Common myeloid progenitor, CD34-positive (primary cell): Measurements from ENCODE around the gene LRRC3C.

Source experiments
- CTCF ChIA-PET: fragments of 350-600 bp; sonication (Branson Sonifier 250); formaldehyde crosslinking; loops from one replicate; lab custom pipeline; 2021; ENCODE audit warnings: antibody characterized with exemption; lab: Charles Lee
- POLR2A ChIA-PET: fragments of 350-600 bp; sonication (Branson Sonifier 250); formaldehyde crosslinking; loops from one replicate; lab custom pipeline; 2021; ENCODE audit warnings: antibody characterized with exemption; lab: Charles Lee
- DNase-seq, 3 donors: peaks; one replicate each; pipeline versions ENCODE4 v3.0.0 to v3.0.0-alpha.2; 2013
- H3K27ac ChIP-seq, 2 experiments: 1 replicate in 1 of 2; 2 replicates in 1 of 2; pipeline ENCODE4 v1.7.0; 2013; ENCODE audit warnings: inconsistent platforms in 2 of 2, low read length in 2 of 2, mild to moderate bottlenecking in 2 of 2, low read depth in 1 of 2, moderate library complexity in 1 of 2; ENCODE audit not compliant: severe bottlenecking in 2 of 2, insufficient read depth in 1 of 2, poor library complexity in 1 of 2
- H3K27me3 ChIP-seq, 5 experiments: replicated peaks in 2 of 5; 1 replicate in 3 of 5; 2 replicates in 2 of 5; pipeline versions ENCODE4 v1.6.1 to v1.7.0; 2013; ENCODE audit warnings: low read length in 4 of 5, mild to moderate bottlenecking in 2 of 5, moderate library complexity in 2 of 5, inconsistent platforms in 1 of 5; ENCODE audit not compliant: insufficient read depth in 5 of 5, control insufficient read depth in 4 of 5
- H3K36me3 ChIP-seq, 4 experiments: 1 replicate in 2 of 4; 2 replicates in 2 of 4; pipeline versions ENCODE4 v1.6.1 to v1.7.0; 2013; ENCODE audit warnings: low read length in 3 of 4, control low read depth in 1 of 4, mild to moderate bottlenecking in 1 of 4; ENCODE audit not compliant: control insufficient read depth in 4 of 4, insufficient read depth in 4 of 4
- H3K4me1 ChIP-seq, 4 experiments: 1 replicate in 3 of 4; 2 replicates in 1 of 4; pipeline versions ENCODE4 v1.6.1 to v1.7.1; 2013; ENCODE audit warnings: low read length in 3 of 4, mild to moderate bottlenecking in 3 of 4, control low read depth in 1 of 4, inconsistent platforms in 1 of 4, moderate library complexity in 1 of 4; ENCODE audit not compliant: control insufficient read depth in 4 of 4, insufficient read depth in 4 of 4; ENCODE audit errors: control extremely low read depth in 1 of 4
- H3K4me3 ChIP-seq, 7 experiments: 1 replicate in 4 of 7; 2 replicates in 3 of 7; pipeline versions ENCODE4 v1.5.1 to v1.7.0; 2013; ENCODE audit warnings: mild to moderate bottlenecking in 7 of 7, low read length in 6 of 7, moderate library complexity in 6 of 7, inconsistent platforms in 2 of 7, low read depth in 2 of 7, control low read depth in 1 of 7; ENCODE audit not compliant: insufficient read depth in 4 of 7, control insufficient read depth in 1 of 7; ENCODE audit errors: extremely low read depth in 1 of 7
- H3K9me3 ChIP-seq, 5 experiments: 1 replicate in 4 of 5; 2 replicates in 1 of 5; pipeline versions ENCODE4 v1.6.1 to v1.7.1; 2013; ENCODE audit warnings: low read length in 4 of 5, mild to moderate bottlenecking in 2 of 5, inconsistent platforms in 1 of 5, low read depth in 1 of 5, moderate library complexity in 1 of 5; ENCODE audit not compliant: control insufficient read depth in 4 of 5, insufficient read depth in 2 of 5; ENCODE audit errors: control extremely low read depth in 1 of 5
- WGBS: methylation state at CpG from one replicate; pipeline ENCODE4 v1.1.5; 2013; ENCODE audit not compliant: insufficient coverage; 5-methylcytosine and 5-hydroxymethylcytosine counted together

The LRRC3C gene

DNA sequence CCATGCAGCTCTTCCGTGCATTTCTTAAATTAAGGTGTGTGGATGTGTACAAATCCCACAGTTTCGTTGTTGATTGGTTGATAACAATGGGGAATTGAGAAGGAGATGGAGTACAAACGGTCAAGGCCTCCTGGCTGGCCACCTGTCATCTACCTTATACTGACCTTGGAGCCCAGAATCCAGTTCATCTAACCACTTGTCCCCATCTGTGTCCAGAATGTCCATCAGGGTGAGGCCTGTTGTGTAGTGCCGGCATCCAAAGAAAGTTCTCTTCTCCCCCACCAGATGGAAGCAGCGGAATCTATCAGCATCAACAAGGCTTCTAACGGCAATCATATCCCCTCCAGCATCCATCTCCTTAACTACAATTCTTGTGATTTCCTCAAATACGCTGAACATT, 10.6 kb upstream of the LRRC3C start:
- no peaks in the 10 kb centered on the region for H3K27me3 ChIP-seq
- peaks cover 11 to 27% (median 22%) of the 10 kb centered on the region in 4 experiments for H3K36me3 ChIP-seq

DNA sequence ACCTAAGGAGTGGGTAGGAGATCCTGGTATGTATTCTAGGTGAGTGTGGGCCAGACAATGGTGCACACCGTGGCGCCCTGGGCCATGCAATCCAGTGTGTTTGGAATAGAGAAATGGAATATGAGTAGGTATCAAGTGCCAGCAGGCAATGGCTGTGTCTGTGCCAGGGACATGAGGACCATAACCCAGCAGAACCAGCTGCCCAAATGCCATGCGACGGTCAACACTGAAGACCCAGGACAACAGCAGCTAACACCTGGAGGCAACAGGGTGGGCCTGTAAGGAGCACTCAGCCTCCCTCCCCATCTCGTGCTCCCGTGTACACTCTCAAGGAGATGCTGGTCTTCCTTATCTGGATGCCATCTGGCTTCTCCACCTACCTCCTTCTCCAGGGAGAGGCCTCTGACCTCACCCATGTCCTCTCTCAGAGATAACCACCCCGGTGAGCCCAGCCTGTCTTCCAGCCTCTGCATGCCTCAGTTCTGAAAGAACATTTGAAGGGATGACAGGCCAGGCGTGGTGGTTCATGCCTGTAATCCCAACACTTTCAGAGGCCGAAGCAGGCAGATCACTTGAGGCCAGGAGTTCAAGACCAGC, 8.3 kb upstream of the LRRC3C start:
- no peak for DNase-seq
- Histone ChIP-seq H3K4me3 (no peak overlapping the region), H3K36me3 (peaks cover 10 to 45% (median 39%) of the 10 kb centered on the region in 4 experiments), H3K4me1 (peaks cover 0 to 33% (median 13%) of the 10 kb centered on the region in 4 experiments), H3K27ac (no peak overlapping the region), H3K27me3 (no peaks in the 10 kb centered on the region), H3K9me3 (no peaks in the 10 kb centered on the region)
- WGBS = 98% methylated on average over 5 of the region's 9 CpGs
- POLR2A ChIA-PET = no interaction called here
- CTCF ChIA-PET = interaction anchor here (1.5 kb wide), 1 partner anchor 20 kb away, joined by 5 read pairs; no protein-coding TSS in a partner anchor

More for the DNA sequence above, 10.6 kb upstream of the LRRC3C start:
- DNase-seq = no peak
- Histone ChIP-seq H3K9me3 (no peaks in the 10 kb centered on the region), H3K4me3 (no peak overlapping the region), H3K4me1 (peaks cover 0 to 18% (median 9%) of the 10 kb centered on the region in 4 experiments), H3K27ac (no peak overlapping the region)
- WGBS = 96% methylated on average over 3 of the region's 7 CpGs
- ChIA-PET CTCF (no interaction called here), POLR2A (no interaction called here)

DNA sequence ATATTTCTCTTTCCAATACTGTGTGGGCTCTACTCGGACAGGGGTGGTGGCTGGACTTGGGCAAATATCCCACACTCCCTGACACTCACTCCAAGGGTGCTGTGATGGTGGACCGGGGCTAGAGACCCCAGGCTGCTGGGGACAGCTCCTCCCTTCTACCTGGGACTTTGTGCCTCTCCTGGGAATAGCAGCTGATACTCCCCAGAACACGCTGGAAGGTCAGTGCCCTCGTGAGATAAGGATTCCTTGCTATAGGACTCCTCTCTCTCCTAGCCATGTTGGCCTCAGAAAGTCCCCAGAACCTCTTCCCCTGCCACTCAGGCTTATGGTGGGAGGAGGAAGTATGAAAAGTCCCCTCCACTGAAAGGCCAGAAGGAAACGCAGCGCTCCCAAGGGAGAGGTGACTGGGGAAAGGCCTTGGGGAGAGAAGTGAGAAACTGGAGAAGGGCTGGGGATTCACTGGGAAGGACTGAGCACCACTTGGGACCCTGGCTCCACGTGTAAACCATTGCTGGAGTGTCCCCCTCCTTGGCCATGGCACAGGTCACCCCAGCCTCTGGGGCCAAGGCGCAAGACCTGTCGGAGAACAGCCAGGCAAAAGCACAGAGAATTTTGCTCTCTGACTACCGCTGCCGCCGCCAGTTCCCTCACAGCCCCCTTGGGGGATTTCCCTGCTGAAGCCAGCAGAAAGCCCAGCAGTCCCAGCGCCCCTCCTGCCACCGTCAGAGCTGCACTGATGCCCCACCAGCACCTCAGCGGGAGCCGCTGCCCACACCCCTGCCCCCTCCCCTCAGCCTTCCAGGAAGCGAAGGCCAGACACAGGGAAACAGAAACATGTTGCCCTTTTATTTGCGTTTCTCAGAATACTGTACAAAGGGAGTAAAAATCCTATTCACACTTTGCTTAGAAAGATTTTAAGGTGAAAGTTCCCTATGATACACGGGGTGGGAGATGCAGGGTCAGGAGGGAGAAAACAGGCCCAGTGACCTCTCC, 7.0 kb upstream of the LRRC3C start:
- no peak overlapping the region for H3K27ac ChIP-seq
- H3K9me3 ChIP-seq = no peaks in the 10 kb centered on the region
- H3K27me3 ChIP-seq = no peaks in the 10 kb centered on the region
- H3K4me1 ChIP-seq = peaks cover under 1 to 44% (median 16%) of the 10 kb centered on the region in 4 experiments
- ChIA-PET POLR2A (no interaction called here), CTCF (interaction anchor here (0.6 kb wide), 1 partner anchor 20 kb away, joined by 3 read pairs; no protein-coding TSS in a partner anchor)
- WGBS = 89% methylated on average over 13 of the region's 19 CpGs
- H3K4me3 ChIP-seq = no peak overlapping the region
- peak in 2 of 3 donors; percentile 57 to 60 for DNase-seq
- H3K36me3 ChIP-seq = peaks cover 13 to 45% (median 40%) of the 10 kb centered on the region in 4 experiments

DNA sequence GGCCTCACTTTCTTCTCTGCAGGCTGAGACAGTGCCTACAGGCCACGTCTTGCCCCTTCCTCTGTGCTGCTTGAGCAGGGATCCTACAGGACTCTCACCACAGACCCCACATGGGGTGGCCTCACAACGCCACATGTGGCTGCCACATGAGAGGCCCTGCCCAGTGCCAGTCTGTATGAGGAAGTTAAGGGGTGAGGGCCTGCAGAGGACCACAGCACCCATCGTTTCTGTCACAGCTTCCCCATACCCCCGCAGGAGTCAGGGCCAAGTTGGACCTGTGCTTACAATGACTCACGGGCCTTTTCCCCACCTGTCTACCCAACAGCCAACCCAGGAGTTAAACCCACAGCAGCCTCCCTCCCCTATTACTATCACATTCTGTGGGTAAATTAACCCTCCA, 6.2 kb upstream of the LRRC3C start:
- CTCF ChIA-PET = interaction anchor here (0.6 to 1.5 kb wide), 2 partner anchors 16 to 21 kb away, joined by 3 read pairs; no protein-coding TSS in a partner anchor

DNA sequence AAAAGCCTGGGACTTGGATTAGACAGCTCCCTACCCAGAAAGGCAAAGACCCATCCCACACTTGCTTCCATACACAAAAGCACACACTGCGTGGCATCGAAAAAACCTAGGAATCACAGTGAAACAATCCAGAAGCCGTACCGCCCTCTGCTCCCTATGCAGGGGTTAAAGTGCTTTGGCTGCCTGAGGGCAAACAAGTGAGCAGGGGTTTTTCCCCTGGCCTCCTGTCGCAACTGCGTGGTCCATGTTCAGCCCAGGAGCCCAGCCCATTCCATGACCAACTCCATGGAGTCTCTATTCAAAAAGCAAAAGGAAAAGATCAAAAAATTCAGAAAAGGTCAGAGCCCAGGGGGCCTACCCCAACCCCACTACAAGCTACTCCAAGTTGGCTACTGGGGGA, 5.5 kb upstream of the LRRC3C start:
- WGBS = 96% methylated on average over 4 of the region's 6 CpGs

More for the DNA sequence above, 6.2 kb upstream of the LRRC3C start:
- POLR2A ChIA-PET = no interaction called here
- peak in 2 of 3 donors; percentile 55 to 56 for DNase-seq
- H3K4me3 ChIP-seq = no peak overlapping the region
- H3K4me1 ChIP-seq = peaks cover 4 to 52% (median 23%) of the 10 kb centered on the region in 4 experiments
- no peak overlapping the region for H3K27ac ChIP-seq
- no peaks in the 10 kb centered on the region for H3K9me3 ChIP-seq
- peaks cover 13 to 45% (median 40%) of the 10 kb centered on the region in 4 experiments for H3K36me3 ChIP-seq
- 53% methylated on average over 3 of the region's 5 CpGs for WGBS
- no peaks in the 10 kb centered on the region for H3K27me3 ChIP-seq

DNA sequence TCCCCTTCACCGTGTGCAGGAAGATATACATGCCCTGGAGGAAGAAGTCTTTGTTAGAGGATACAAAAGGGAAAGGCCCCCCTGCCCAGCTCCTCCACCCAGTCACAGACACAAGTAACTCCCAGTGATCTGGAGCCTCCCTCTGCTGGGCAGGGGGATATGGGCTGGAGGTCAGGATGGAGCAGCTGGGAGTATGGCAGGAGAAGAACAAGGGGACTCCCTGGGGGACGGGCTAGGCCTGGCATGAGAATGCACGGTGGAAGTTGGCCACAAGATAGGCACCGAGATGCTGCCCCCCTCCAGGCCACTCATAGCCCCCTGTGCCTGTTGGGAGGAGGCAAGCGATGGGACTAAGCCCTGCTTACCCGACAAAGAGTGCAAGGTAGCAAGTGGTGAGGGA, 4.3 kb upstream of the LRRC3C start:
- H3K4me1 ChIP-seq = peaks cover 4 to 64% (median 35%) of the 10 kb centered on the region in 4 experiments
- 100% methylated on average over 5 of the region's 6 CpGs for WGBS
- POLR2A ChIA-PET = no interaction called here

More for the DNA sequence above, 5.5 kb upstream of the LRRC3C start:
- no peak for DNase-seq
- H3K4me3 ChIP-seq = no peak overlapping the region
- peaks cover 4 to 58% (median 29%) of the 10 kb centered on the region in 4 experiments for H3K4me1 ChIP-seq
- no peaks in the 10 kb centered on the region for H3K27me3 ChIP-seq
- H3K27ac ChIP-seq = no peak overlapping the region
- CTCF ChIA-PET = interaction anchor here (1.5 to 1.9 kb wide), 2 partner anchors 15 to 18 kb away, joined by 3 to 7 read pairs; no protein-coding TSS in a partner anchor
- peaks cover 9 to 44% (median 38%) of the 10 kb centered on the region in 4 experiments for H3K36me3 ChIP-seq
- POLR2A ChIA-PET = no interaction called here
- no peaks in the 10 kb centered on the region for H3K9me3 ChIP-seq

More for the DNA sequence above, 4.3 kb upstream of the LRRC3C start:
- Histone ChIP-seq H3K27ac (no peak overlapping the region), H3K9me3 (no peaks in the 10 kb centered on the region), H3K36me3 (peaks cover 8 to 44% (median 35%) of the 10 kb centered on the region in 4 experiments), H3K27me3 (no peaks in the 10 kb centered on the region), H3K4me3 (no peak overlapping the region)
- CTCF ChIA-PET = interaction anchor here (1.9 kb wide), 1 partner anchor 17 kb away, joined by 7 read pairs; no protein-coding TSS in a partner anchor
- no peak for DNase-seq
